Stimulated activated CD8-positive, alpha-beta memory T cell treated with anti-CD3 and anti-CD28 coated beads, Interleukin-7, amount 100 ng/mL, for 4 hours (primary cell): ENCODE results near the gene MYOC.
"Not testable (repeated sequence)": the region's sequence is repeated elsewhere in the genome, so short reads cannot be mapped to it uniquely, and the experiment has no call there.

Experiments used
- DNase-seq, 2 donors: peaks; one replicate each; pipeline ENCODE4 v3.0.0-alpha.2; 2020; ENCODE audit warnings: low read depth in 2 of 2

Gene MYOC

DNA sequence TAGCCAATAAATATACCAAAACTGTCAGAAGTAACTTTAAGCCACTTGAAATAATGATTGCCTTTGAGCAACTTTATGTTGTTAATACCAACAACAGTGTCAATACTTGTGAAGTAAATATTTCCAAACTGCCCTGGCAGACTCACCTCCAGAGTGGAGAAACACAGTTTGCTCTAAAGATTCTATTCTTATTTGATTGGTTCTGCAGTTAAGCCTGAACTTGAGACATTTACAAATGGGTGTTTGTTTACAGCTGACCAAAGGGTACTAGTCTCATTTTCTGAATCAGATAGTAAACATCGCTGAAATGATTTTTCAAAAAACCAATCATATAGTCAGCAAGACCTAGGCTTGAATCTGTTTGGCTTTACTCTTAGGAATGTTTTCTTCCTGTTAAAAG is 1.3 kb upstream of the MYOC start:
- DNase-seq = no peak

DNA sequence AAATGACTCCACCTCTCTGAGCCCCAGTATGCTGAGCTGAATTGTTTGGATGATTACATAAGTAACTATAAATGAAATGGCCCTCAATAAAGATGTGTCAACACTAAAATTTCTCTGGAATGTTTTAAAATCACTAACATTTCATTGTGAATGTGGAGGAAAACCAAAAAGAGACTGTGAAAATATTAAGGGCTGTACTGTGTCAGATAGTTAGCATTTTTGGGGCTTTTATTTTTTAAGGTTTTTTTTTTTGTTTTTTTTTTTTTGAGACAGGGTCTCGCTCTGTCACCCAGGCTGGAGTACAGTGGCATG is 6.3 kb downstream of the MYOC start:
- DNase-seq = no peak

DNA sequence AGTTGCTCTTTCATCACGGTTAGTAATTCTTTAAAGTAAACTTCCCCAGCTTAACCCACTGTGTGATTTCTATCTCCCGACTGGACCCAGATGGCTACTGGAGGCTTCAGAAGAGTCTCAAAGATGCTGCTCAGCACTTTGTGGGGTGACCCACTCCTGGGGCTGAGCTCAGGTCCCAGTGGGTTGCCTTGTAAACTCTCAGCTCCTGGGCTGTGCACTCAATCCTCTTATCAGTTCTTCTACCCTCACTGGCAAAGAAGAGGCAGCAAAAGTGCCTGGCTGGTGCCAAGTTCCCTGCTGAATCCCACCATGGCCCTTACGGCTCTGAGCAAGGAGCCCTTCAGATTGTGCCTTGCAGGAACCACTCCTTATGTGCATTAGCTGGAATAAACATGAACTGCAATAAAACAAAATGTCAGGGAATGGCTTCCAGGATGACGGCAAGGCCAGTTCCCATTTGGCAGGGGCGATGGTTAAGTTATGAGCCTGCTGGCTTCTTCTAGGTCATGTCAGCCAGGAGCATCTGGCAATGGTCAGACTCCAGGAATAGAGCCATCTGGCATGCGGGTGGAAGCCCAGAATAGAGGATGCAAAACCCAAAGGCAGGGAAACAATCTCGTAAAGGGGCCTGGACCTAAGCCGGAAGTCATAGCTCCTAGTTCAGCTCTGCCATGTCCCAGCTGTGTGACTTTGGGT is 6.8 kb downstream of the MYOC start:
- DNase-seq = no peak

DNA sequence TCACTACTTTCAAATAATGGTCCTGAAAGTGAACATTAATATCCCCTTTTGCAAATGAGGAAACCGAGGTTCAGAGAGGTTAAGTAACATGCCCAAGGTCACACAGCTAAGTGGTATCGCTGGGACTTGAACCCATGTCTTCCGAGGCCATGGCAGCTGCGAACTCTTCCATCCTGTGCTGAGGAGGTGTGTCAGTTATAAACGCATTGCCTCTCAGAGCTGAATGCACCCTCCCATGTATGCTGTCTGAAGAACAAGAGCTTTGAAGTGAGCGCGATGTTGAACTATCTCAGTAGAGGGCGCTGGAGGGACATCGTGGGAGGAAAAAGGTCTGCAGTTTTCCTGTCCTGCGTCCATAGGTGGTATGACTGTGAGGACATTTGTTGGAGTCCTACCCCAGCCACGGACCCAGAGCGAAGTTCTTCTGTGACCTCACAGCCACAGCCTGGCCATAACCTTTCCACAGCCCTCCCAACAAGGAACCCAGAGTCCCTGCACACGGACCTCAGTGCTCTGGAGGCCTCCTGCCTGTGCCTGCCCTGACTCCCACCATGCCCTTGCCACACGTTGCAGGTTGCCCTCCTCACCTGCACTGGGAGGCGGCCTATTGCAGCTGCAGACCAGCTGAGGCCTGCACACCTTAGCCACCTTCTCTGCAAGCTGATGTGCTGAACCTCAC is 7.5 kb downstream of the MYOC start:
- peak; percentile 16 to 28 for DNase-seq

DNA sequence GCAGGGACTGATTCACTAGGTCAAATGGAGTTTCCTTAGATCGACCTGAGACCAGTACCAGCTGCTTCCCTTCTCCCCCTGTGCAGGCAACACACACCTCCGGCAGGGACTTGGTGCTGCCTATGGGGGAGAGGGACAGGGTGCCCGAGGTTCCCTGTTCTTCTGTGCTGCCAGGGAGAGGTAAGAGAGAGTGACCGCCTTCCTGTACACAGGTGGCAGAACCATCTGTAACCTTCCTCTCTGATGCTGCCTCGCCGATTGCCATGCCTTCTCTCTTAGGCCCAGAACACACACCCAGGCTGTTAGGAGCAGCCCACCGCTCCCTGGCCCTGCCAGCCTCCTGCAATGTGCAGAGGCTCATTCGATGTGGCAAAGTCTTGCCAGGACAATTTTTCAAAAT is 9.3 kb downstream of the MYOC start:
- DNase-seq = no peak

DNA sequence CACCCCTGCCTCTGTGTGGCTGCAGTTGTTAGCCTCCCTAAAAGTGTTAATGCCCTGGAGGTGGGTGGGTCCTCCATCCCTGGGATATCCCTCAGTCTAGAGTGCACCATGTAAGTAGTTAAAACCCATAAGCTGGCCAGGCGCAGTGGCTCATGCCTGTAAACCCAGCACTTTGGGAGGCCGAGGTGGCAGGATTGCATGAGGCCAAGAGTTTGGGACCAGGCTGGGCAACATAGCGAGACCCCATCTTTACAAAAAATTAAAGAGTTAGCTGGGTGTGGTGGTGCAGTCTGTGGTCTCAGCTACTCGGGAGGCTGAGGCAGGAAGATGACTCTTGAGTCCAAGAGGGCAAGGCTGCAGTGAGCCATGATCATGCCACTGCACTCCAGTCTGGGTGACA is 10.3 kb downstream of the MYOC start:
- no peak for DNase-seq

DNA sequence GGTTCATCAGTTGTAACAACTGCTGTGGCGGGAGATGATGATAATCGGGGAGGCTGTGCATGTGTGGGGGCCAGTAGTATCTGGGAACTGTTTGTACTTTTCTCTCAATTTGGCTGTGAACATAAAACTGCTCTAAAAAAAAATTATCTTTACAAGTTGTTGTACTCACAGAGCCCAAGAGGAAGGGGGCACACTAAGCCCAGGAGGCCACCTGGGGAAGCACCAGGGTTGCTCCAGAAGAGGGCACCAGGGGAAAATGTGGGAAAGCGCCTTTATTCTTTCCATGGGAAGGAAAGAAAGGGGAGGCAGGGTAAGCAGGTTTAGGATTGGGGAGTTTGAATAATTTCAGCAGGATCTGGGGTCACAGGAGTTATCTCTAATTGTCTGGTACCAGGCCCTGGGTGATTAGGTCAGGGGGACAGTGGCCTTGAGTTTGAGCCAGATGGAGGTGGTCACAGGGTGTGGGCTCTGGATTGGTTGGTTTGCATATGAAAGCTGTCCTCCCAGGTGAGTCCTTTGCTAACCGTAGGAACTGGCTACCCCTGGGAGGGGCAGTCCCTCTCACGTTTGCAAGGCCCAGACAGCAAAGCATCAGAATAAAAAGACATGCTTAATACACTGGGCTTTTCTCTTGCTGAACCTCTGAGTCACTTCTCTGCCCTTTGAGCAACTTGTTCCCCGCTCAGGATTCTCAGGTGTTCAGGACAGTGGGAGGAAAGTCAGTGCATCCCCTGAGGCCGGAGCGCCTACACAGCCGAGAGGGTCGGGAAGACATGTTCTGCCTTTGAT is 11.2 kb downstream of the MYOC start:
- DNase-seq = no peak

DNA sequence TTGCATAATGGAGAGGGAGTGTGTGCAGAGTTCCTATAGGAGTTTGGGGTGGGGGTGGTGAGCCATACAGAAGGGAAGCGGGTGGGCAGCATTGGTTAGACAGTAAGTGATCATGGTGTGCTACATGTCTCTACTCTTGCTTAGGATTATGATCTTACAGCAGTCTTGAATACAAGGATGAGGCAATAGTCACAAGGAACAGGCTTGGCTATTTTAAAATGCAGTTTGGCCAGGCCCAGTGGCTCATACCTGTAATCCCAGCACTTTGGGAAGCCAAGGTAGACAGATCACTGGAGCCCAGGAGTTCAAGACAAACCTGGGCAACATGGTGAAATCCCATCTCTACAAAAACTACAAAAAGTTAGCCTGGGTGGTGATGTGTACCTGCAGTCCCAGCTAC is 12.3 kb downstream of the MYOC start:
- no peak for DNase-seq

DNA sequence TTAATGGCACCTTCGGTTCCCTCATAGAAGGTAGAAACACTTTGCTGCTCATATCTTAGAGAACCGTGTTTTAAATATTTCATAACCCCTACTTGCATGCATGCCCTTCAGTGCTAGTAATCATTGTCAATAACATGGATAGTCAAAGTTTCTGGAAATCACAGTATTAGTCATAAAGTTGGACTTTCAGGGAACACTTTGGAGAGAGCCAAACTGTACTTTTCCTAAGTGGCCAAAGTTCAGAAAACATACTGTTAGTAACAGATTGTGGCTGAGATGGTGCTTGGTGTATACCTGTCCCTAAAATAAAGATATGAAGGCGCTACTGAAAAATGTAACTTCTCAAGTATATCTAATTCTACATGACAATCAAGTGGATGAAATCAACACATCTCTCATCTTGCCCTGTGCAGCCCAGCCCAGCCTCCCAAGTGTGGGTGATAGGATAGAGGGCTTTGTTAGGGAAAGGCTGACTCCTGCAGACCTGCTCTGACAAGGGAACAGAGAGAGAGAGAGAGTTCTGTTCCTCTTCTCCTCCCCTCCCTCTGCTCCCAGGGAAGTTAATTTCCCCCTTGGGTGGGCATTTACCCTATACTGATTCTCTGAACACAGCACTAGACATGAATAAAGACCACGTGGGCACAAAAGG is 14.4 kb downstream of the MYOC start:
- DNase-seq = no peak

DNA sequence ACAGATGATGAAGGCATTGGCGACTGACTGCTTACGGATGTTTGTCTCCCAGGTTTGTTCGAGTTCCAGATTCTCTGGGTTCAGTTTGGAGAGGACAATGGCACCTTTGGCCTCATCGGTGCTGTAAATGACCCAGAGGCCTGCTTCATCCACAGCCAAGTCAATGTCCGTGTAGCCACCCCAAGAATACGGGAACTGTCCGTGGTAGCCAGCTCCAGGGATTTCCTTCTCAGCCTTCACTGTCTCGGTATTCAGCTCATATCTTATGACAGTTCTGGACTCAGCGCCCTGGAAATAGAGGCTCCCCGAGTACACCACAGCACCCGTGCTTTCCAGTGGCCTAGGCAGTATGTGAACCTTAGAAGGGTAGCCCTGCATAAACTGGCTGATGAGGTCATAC is 16.3 kb downstream of the MYOC start:
- no peak for DNase-seq

DNA sequence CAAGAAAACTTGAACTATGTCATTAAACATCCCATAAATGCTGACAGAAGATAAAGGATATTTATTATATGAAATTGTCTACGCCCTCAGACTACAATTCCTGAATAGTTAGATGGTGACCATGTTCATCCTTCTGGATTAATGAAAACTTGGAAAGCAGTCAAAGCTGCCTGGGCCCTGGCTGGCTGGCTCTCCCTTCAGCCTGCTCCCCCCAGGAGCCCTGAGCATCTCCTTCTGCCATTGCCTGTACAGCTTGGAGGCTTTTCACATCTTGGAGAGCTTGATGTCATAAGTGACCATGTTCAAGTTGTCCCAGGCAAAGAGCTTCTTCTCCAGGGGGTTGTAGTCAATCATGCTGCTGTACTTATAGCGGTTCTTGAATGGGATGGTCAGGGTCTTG is 16.8 kb downstream of the MYOC start:
- no peak for DNase-seq

DNA sequence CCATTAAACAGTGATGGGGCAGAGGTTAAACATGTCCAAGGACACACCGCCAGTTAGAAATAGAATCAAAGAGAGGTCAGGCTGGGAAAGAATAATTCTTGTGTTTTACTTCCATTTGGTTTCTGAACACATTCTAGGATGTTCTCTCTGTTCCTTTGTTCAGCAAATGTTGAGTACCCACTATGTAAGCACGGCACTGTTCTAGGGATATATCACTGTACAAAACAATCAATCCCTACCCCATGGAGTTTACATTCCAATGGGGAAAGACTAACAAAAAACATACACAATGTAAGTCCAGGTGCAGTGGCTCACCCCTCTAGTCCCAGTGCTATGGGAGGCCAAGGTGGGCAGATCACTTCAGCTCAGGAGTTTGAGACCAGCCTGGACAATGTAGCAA is 24.3 kb downstream of the MYOC start:
- DNase-seq = no peak

DNA sequence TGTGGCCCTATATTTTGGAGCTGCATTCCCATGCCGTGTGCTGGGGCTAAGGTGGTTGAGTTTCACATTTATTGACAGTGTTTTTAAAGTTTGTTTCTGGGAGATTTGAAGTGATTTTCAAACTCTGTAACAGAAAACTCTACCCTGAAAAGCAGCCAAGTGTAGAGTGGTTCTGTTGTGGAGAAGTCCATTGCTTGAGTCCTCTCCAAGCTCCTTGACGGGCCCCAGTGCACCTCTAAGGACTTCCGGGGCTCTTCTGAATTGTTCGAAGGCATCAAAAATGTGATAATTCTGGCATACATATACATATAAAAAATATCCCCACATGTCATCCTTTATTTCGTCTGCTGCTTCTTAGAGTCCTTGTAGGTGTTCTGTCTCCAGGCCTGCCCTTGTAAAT is 25.5 kb downstream of the MYOC start:
- no peak for DNase-seq

DNA sequence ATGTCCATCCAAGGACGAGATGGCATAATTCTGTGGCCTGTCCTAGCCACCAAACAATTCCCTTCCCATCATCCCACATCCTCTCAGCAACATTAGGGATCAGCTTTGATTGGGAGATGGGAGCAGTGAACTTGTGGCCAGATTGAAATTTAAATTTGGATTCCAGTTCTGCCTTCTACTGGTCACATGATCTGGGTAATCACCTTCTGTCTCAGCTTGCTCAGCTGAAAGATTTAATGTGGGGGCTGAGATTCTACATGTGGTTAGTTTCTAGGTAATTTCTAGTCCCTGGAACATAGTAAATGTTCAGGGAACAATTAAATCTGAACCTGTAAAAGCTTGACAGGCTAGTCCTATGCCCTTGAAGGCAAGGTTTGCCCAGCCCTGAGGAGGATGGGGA is 27.3 kb downstream of the MYOC start:
- no peak for DNase-seq

DNA sequence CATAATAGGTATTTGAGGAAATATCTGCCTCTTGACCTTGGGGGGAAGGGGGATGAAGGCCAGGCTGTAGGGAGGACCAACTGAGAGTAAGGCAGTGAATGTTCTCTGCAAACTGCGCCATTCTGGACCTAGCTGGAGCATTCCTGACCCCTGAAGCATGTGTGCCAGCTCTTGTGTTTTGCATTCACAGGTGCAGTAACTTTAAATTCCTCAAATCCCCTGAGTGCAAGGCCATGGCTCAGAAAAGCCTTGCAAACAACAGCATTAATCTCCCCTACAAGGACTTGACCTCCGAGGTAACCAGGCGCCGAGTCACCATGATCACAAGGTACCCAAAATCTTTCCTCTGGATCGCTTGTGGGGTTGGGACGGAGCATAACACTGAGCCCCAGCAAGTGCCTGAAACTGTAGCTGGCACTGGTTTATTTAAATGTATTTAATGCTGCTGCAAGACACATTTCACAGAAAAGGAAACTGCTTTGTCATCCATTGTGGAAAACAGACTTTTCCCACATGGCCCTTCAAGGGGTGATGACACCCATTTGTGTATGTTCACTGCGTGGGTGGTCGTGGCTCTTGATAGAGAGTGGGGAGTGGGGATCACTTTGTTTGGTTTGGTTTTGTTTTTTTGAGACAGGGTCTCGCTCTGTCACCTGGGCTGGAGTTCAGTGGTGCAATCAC is 28.7 kb downstream of the MYOC start:
- DNase-seq = no peak

DNA sequence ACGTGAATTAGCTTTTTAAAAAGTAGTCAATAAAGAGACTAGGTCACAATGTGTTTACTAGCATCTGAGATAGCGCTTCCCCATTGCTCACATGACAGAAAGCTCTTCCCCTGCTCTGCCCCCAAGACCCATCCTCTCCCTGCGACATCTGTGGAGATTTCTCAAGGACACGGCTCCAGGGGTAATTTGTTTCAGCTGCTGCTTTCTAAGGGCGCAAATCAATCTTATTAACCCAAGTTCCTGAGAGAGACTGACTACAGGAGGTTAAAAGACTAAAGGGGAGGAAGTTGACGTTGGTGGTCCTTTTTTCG is 30.4 kb downstream of the MYOC start, which contains the start of gene MYOCOS:
MYOCOS (plus strand) TSS at position 92 of the 311 bp plus-strand sequence. CDS start 1,641 bp downstream, outside the sequence.
- DNase-seq = no peak

DNA sequence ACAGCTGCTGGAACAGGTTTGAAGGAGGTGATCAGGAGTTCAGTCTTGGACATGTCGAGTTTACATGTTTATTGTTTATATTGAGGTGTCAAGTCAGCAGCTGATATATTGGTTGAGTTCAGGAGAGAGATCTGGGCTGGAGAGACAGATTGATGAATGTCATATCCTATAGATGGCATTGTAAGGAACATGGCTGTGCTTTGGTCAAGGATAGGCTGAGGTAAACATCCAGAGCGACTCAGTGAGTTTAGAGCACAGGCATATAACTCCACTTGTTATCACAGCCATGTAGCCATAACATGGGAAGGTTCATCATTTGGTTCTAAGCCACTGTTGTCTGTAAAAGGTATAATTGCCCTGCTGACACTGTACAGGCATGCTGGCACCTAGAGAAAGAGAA is 35.9 kb downstream of the MYOC start:
- no peak for DNase-seq

DNA sequence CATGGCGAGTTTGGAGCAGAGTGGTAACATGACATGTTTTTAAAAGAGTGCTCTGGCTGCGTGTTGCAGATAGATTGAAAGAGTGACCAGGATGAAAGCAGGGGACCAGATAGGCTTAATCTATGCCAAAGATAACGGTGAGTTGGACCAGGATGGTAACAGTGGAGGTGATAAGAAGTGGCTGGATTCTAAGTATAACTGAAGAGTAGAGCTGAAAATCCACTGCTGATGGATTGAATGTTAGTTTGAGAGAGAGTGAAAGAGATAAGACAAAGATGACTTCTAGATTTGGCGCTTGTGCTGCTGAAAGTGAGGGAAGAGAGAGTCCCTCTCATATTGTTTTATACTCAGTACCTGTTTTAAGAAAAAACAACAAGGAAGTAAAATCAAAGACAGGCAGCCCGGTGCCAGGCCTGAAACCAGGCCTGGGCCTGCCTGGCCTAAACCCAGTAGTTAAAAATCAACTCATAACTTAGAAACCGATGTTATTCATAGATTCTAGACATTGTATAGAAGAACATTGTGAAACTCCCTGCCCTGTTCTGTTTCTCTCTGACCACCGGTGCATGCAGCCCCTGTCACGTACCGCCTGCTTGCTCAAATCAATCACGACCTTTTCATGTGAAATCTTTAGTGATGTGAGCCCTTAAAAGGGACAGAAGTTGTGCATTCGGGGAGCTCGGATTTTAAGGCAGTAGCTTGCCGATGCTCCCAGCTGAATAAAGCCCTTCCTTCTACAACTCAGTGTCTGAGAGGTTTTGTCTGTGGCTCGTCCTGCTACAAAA is 37.2 kb downstream of the MYOC start:
- not testable (repeated sequence) for DNase-seq

DNA sequence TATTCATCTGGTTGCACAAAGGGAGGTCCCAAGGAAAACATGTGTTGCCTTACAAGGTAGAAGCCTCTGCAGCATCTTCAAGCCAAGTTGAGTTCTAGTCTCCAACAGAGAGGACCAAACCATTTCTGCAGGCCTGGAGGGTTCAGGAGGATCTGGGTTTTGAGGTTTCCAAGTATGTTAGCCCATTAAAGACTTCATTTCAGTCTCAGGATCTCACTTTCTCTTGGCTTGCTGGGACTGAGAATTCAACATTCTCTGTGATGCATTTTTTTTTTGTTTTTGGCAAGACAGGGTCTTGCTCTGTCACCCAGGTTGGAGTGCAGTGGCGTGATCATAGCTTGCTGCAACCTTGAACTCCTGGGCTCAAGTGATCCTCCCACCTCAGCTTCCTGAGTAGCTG is 39.2 kb downstream of the MYOC start:
- DNase-seq = no peak

DNA sequence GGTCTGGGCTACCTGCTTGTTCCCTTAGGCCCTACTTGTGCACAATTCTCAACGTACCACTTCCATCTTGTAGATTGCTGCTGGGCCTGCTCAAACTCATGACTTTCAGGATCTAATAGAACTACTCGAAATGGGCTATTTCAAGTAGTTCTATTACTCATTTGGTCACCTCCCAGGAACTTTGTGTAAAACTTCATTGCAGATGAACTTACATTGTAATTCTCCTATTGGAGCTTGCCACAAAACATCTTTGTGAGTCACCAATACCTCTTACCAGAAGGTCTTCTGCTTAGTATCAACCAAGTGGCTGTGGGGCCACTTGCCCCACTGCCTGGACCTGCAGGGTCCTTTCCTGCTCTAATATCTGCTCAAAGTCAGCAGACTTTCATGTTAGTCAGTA is 41.2 kb downstream of the MYOC start:
- no peak for DNase-seq

DNA sequence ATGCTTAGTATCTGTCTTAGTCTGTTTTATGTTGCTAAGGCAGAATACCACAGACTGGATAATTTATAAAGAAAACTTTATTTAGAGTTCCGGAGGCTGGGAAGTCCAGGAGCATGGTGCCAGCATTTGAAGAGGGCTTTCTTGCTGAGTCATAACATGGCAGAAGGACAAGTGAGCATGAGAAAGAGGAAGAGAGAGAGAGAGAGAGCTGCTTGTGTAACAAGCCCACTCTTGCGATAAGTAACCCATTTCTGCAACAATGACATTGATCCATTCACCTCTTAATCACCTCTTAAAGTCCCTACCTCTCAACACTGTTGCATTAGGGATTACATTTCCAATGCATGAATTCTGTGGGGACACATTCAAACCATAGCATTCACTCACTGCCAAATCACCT is 42.1 kb downstream of the MYOC start:
- DNase-seq = no peak
